ENCODE results near the gene PRXL2B.

GRCh38 chr1:2632561-2633361 lies 46.2 kb downstream of the PRXL2B start, which contains the start of gene MMEL1:
- TF ChIP-seq CTCF (IDR thresholded peaks at IDR 0.05) (no peak), POLR2A (IDR thresholded peaks at IDR 0.05) (no peak)
